ENCODE results near the gene LAMP1.
"Not testable (repeated sequence)": the region's sequence is repeated elsewhere in the genome, so short reads cannot be mapped to it uniquely, and the experiment has no call there.

LAMP1 gene

GRCh38 chr13:113296823-113297369 is at the start of gene LAMP1:
Gene LAMP1 (plus strand): TSS chr13:113297239. CDS start chr13:113297435, 196 bp downstream.
- peak; percentile 99 for DNase-seq

DNA sequence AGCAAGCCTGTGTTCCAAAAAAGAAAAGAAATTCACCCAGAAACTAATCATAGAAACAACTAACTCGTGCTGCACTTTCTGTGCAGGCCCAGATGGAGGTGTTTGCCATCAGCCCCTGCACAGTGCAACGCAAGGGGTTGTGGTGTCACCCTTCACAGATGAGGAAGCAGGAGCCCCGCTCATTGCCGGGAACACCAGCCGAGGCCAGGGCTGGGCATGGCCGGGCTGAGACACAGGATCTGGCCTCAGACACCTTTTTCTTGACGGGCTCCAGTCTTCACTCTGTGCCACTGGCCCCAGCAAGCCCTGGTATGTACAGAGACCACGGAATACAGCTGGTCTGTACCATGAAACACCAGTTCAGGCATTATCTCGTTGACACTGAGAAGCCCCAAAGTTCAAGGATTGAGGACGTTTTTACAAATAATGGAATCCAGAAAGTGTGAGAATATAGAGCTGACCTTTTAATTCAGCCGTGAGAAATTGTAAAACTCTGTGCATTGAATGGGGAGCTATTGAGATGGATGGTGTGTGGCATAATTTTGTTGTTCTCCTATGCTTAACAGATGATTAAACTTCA is 44.4 kb upstream of the LAMP1 start:
- no peak for DNase-seq

DNA sequence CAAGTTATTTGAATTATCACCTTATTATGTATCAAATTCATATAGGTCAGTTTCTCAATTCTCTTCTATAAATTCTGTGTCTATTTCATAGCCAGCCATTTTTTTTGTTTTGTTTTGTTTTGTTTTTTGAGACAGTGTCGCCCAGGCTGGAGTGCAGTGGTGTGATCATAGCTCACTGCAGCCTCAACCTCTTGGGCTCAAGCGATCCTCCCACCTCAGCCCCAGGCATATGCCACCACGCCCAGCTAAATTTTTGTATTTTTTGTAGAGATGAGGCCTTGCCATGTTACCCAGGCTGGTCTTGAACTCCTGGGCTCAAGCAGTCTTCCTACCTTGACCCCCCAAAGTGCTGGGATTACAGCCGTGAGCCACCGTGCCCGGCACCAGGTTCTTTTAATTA is 39.1 kb upstream of the LAMP1 start:
- DNase-seq, result not testable (repeated sequence)

DNA sequence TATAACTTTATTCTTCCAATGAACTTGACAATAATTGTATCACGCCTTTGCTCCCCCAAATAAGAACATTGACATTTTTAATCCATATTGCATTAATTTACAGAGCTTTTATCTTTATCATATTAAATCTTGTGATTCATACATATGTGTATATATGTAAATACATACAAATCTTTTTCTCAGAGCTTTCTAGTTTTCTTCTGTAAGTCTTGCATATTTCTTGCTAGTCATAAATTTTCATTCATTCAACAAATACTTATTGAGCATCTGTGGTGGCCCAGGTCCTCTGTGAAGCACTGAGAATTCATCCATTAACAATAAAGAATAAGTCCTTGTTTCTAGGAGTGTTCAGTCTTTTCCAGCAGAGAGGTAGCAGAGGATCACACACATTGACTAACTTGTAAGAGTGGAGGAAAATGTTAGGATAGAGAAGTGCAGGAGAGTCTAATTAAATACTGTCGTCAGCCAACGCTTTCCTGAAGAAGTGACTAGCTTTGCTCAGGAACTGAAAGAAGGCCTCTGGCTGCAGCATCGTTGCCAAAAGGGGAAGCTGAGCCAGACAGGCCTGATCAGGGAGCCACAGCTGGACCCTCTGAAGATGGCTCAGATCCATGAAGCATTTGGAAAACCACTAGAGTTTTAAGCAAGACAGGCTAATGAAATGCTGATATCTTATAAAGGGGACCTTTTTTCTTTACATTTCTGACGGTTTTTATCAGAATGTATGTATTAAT is 38.6 kb upstream of the LAMP1 start:
- DNase-seq, result no peak

DNA sequence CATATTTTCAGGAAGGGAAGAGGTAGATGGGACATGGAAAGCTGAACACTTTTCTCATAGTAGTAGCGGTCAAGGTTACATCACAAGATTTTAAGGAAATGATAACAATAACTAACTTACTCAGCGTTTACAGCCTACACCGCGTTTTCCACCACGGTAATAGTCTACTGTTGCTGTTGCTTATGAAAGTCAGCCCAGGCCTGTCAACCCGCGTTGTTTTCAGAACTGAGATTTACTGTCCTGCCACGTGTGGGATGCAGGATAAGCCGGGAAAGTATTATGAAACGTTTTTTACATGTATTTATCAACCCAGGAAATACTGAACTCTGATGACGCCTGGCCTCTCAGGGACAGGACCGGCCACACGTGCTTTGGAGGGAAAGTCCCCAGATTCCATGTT is 36.0 kb upstream of the LAMP1 start:
- DNase-seq, result no peak

- DNase-seq, result not testable (repeated sequence)
Observed at GRCh38 chr13:113263016-113263415, 34.0 kb upstream of the LAMP1 start.

- DNase-seq, result no peak
Observed at GRCh38 chr13:113267642-113268405, 29.2 kb upstream of the LAMP1 start.

DNA sequence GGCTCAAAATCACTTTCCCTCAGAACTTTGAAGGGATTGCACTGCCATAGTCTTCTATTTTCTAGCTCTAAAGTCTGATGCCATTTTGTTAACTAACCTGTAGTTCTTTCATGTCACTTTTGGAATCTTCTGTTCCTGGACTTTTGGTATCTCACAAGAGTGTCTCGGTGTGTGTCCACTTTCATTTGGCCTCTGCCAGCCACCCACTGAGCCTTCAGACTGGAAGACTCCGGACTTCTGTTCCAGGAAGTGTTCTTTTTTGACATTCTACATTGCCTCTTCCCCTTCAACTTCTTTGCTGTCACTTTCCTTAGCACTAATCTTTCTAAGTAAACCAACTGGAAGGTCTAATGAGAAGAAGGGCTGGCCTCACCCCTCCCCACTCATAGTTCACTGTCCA is 25.0 kb upstream of the LAMP1 start:
- DNase-seq, result no peak

DNA sequence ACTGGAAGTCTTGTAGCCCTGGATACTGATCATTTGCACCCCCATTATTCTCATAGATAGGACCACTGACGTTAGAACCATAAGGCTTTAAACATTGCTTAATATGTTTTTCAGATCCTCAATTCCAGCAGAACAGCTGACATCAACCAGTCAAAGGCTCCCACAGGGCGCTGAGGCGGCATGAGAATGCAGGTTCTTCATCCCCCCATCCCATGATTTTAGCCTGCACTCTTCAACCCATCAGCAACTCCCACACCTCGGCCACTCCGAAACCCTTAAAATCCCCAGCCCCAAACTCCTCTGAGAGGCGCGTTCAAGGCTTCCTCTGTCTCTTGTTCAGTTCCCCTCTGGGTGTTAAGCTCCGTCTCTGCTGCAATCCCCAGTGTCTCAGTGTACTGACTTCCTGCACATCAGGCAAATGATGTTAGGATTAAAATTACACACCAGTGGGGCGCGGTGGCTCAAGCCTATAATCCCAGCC is 24.3 kb upstream of the LAMP1 start:
- DNase-seq, result no peak

DNA sequence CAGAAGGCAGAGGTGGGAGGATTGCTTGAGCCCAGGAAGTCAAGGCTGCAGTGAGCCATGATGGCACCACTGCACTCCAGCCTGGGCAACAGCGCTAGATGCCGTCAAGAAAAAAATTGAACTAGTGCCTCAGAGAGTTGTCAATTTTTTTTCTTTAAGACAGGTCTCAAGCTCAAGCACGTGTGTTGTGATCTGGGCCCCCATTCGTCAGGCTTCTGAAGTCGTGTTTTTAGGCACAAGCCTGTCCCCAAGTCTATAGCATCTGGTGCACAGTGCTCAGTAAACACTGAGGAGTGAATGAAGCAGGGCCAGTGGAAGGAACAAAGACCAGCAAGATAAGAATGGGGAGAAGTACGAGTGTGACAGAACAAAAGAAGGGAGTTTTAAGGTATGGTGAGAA is 23.7 kb upstream of the LAMP1 start:
- no peak for DNase-seq

- no peak for DNase-seq
Observed at GRCh38 chr13:113273851-113274590, 23.0 kb upstream of the LAMP1 start.

DNA sequence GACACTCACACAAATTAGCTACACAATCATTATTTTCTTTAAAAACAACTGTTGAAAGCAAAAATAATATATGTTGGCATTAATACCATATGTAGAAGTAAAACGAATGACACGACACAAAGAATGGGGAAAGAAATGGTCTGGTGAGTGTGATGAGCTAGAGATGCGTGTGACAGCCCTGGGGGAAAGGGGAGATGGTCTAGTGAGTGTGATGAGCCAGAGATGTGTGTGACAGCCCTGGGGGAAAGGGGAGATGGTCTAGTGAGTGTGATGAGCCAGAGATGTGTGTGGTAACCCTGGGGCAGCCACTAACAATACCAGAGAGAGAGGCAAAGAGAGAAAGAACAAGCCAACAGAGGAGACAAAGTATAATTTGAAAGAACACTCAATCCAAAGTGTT is 22.3 kb upstream of the LAMP1 start:
- DNase-seq, result no peak

GRCh38 chr13:113275387-113275786 is 21.7 kb upstream of the LAMP1 start:
- peak; percentile 26 for DNase-seq

DNA sequence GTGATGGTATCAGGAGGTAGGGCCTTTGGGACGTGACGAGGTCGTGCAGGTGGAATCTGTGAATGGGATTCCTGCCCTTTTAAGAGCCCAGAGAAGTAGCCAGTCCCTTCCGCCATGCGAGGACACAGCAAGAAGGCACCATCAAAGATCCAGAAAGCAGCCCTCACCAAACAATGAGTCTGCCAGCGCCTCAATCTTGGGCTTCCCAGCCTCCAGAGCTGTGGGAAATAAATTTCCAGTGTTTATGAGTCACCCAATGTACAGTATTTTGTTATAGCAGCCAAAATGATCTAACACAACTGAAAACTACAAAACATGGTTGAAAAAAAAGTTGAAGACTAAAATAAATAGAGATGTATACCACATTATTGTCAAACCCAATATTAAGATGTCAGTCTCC is 16.9 kb upstream of the LAMP1 start:
- no peak for DNase-seq

DNA sequence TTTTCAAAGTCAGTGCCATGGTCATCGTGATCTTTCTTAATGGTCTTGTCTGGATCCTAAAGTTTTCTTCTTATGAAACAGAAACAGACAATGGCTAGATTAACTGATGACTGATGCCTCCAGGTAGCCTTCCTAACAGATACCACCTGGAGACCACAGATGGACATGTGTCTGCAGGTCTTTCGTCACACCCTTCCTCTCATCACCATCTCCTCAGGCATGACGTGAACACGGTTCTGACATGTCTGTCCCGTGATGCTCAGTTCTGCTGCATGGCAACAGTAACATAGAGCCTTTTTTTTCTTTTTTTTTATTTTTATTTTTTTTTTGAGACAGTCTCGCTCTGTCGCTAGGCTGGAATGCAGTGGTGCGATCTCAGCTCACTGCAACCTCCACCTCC is 13.1 kb upstream of the LAMP1 start:
- DNase-seq, result no peak

DNA sequence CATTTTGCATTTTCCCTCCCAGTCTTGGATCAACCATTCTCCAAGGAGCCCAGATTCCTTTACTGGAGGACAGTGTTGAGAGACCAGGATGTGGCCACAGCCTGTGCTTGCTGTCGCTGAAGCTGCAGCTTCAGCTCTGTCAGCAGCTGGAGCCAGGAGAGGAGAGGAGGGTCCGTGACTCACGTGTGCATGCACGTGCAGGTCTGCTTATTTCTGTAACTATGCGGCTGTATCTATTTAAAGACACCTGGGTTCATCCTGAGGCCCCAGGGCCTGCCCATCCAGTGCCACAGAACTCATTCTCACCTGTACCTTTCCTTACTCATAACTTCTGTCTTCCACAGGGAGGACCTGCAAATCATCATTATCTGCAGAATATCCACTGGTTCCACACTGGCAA is 8.2 kb upstream of the LAMP1 start:
- no peak for DNase-seq

GRCh38 chr13:113291129-113291528 is 5.9 kb upstream of the LAMP1 start:
- no peak for DNase-seq

GRCh38 chr13:113292021-113292862 is 4.8 kb upstream of the LAMP1 start:
- peak; percentile 20 for DNase-seq

GRCh38 chr13:113293686-113294085 is 3.4 kb upstream of the LAMP1 start:
- DNase-seq, result no peak

- no peak for DNase-seq
Observed at GRCh38 chr13:113295776-113296175, 1.3 kb upstream of the LAMP1 start.

- DNase-seq, result peak; percentile 47
Observed at GRCh38 chr13:113297370-113298042, 467 bp downstream of the LAMP1 start.
